IMR-90 (cell line): ENCODE measurements around the gene TRIM26. TPM values are rescaled to one million over a fixed set of nuclear protein-coding genes. Genes with fewer than 3 reads are reported as not detected.

ENCODE experiments used
- BHLHE40 ChIP-seq: fragments of 150-350 bp; IDR thresholded peaks from 2 replicates; pipeline ENCODE4 v1.6.1; 2016; ENCODE audit warnings: mild to moderate bottlenecking, low read depth, low read length
- CEBPB ChIP-seq: IDR thresholded peaks from 2 replicates; pipeline ENCODE4 v1.6.1; 2012; ENCODE audit warnings: low read depth, low read length, improper control_type of control experiment
- FOS ChIP-seq: fragments of 150-350 bp; IDR thresholded peaks from 2 replicates; pipeline ENCODE4 v1.6.1; 2016; ENCODE audit warnings: low read depth, low read length
- NFE2L2 ChIP-seq: fragments of 150-350 bp; IDR thresholded peaks from 2 replicates; pipeline ENCODE4 v1.6.1; 2016; ENCODE audit warnings: low read depth, mild to moderate bottlenecking, low read length
- RFX5 ChIP-seq: IDR thresholded peaks from 2 replicates; pipeline ENCODE4 v1.8.0; 2012; ENCODE audit warnings: low read depth, mild to moderate bottlenecking, low read length, moderate library complexity
- polyA plus RNA-seq, 3 experiments: library from polyadenylated mRNA; depleted of rRNA; stranded (reverse); fragments of >200 nt; gene quantifications; 2 replicates each; pipeline ENCODE4 v1.2.3, GENCODE V29; 2012; ENCODE audit warnings: low replicate concordance in 1 of 3
- total RNA-seq: library from RNA; depleted of rRNA; stranded (reverse); fragments of >200 nt; gene quantifications from 2 replicates; pipeline ENCODE4 v1.2.3, GENCODE V29; 2012
- TF ChIP-seq, protein P1 (sequence below): fragments of 150-350 bp; IDR thresholded peaks from 2 replicates; pipeline ENCODE4 v1.6.1; 2016; ENCODE audit warnings: low read depth, mild to moderate bottlenecking, low read length, moderate library complexity, borderline replicate concordance

TRIM26 gene
- total and polyA plus RNA-seq, 2 of the 4 experiments (the other 2 are of a cell fraction), result 22.6 to 23.8 TPM

DNA sequence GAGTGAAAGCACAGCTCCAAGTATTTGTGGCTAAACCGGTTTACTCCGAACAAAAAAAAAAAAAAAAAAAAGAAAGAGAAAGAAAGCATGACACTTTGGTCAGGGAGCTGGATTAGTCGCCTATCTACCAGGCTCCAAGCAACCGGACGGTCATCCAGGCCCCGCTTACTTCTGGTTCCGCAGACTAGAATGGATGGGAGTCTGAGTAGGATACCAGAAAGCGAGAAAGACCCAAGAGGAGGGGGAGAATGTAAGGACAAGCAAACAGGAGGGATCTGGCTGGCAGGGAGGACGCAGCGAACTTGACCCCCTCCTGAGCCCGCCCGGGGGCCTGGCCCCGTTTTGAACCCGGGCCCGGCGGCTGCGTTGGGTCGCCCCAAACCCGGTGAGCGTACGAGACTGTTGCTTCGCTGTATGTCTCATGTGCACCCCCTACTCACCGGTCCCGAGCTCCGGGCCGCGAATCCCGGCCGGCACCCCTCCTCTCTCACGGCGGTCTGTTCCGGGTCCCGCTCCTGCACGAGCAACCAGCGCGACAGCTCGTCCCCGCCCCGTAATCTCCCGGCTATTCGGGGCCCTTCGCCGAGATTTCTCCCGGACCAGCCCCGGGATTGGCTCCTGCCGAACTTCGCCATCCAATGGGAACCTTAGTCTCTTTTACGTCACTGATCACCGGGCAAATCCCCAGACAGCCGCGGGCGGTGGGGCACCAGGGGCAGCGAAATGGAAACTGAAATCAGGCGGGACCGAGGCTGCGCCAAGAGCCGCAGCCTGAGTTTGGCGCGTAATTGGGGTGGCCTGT lies at the start of gene TRIM26 (continued):
- TF ChIP-seq FOS (no peak; the same call in 1 of the 2 replicates), NFE2L2 (no peak), BHLHE40 (peak; percentile 56; the same call in 1 of the 2 replicates), CEBPB (no peak), RFX5 (peak; percentile 99)
- TF ChIP-seq, protein P1, sequence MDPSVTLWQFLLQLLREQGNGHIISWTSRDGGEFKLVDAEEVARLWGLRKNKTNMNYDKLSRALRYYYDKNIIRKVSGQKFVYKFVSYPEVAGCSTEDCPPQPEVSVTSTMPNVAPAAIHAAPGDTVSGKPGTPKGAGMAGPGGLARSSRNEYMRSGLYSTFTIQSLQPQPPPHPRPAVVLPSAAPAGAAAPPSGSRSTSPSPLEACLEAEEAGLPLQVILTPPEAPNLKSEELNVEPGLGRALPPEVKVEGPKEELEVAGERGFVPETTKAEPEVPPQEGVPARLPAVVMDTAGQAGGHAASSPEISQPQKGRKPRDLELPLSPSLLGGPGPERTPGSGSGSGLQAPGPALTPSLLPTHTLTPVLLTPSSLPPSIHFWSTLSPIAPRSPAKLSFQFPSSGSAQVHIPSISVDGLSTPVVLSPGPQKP, result no peak
